ENCODE results near the gene PALMD.

PALMD gene

GRCh38 chr1:99660496-99660895 is 14.6 kb downstream of the PALMD start:
- DNase-seq (ENCODE audit: low spot score), result no peak

- DNase-seq (ENCODE audit: low spot score), result no peak
Observed at GRCh38 chr1:99661780-99662179, 15.9 kb downstream of the PALMD start.

DNA sequence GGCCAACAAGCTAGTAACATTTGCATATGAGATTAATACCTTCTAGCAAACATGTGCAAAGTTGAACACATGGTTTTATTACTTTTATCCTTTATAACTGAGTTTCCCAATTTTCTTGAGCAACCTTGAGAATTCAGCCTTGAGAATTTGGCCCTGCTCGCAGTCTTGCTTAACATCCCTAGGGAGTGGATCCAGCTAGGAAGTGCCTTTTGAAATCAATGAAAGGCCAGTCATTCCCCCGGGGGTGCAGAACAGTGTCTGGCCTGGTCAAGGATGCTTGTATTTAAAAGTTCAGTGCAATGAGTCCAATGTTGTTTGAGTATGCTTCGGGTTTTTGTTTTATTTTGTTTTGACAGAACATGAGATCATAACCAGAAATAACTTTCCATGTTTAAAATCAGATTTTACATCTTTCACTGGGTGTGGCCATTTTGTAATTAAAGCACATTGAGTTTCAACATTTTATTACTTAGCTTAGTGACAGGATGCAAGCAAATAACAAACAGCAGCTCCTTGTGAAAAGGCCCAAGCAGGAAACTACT is 16.7 kb downstream of the PALMD start:
- DNase-seq (ENCODE audit: low spot score), result no peak

DNA sequence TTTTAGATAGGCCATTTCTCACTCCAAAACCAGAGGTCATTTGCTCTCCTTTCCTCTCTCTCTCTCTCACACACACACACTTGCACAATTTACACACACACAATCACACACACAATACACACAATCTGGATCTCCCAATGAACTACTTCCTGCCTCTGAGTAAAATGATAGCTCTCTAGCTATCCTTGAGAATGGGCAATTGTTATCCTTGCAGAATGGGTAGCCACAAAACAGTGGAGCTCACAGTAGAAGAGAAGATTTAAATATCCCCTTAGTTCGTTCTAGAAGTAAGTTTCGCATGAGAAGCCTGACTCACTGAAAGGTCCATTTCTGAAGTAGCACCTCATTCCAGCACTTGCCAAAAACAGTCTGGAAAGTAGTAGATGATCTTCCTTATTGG is 17.6 kb downstream of the PALMD start:
- no peak for DNase-seq (ENCODE audit: low spot score)

- no peak for DNase-seq (ENCODE audit: low spot score)
Observed at GRCh38 chr1:99665212-99665611, 19.3 kb downstream of the PALMD start.

GRCh38 chr1:99669376-99669775 is 23.5 kb downstream of the PALMD start:
- no peak for DNase-seq (ENCODE audit: low spot score)

DNA sequence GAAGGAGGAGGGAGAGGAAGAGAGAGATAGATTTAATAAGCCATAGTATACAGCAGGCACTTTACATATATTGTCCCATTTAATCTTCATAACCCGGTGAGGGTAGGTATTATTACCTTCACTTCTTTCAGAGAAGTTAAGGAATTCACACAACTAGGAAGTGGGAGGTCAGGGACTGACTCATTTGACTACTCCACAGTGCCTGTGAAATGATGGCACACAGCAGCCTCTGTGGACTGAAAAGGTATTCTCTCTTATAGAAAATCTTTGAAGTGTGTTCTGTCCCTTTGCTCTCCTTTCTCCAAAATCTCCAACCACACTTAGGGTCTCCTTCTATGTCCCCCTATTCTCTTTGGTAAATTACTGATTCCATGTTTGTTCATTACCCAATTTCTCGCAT is 23.9 kb downstream of the PALMD start:
- no peak for DNase-seq (ENCODE audit: low spot score)

- no peak for DNase-seq (ENCODE audit: low spot score)
Observed at GRCh38 chr1:99670583-99670982, 24.7 kb downstream of the PALMD start.

DNA sequence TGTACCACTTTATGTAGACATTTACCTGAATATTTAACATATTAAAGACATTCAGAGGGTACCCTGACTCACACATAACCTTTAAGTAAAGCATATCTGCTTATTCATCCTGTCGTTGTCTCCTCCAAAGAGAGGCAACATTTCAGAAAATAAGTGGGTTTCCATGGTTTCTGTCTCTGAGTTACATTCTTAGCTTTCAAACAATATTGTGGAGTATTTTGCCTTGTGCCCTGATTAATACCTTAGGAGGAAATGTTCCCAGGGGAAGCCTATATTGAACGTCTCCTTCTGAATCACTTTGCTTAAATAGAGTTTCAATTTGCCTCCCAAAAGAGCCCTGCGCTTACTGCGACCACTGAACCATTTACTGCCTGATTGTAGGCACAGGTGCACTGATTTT is 26.1 kb downstream of the PALMD start:
- no peak for DNase-seq (ENCODE audit: low spot score)

GRCh38 chr1:99672530-99673213 is 26.8 kb downstream of the PALMD start:
- DNase-seq (ENCODE audit: low spot score), result no peak

GRCh38 chr1:99673315-99673714 is 27.4 kb downstream of the PALMD start:
- DNase-seq (ENCODE audit: low spot score), result no peak

DNA sequence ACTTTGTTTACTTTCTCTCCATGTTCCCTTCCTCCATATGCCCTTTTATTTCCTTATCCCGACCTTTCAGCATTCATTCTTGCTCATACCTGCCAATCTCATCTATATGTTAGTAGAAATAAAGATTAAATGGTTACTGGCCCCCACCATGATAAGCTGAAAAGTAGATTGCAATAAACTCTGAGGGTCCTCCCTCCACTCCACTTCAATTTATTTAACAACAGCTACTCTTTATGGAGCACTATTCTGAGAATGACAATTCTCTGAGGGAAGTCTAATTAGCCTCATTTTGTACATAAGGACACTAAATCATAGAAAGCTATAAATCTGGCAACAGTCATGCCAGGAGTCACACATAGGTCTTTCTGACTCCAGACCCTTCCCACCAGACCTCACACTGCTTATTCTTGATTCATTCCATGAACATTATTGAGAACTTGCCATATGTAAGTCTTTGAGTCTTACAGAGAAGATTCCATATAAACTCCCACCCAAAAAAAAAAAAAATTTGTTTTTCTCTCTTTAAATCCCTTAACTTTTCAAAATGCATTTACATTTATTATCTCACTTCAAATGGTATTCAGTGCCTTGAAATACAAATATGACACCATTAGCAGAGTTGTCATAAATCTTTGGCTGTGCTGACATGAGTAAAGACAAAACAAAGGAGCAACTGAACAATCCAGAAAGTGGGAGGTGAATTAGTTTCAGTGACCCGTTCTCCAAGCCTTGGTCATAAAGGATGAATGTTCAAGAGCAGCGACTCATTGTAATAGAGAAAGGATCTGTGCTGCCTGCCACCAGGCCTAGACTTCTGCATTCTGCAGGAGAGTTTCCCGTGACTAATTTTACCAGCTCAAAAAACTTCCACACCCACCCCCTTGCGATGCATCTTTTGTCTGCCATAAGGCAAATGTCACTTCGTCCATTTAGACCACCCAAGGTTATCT is 28.5 kb downstream of the PALMD start:
- no peak for DNase-seq (ENCODE audit: low spot score)

DNA sequence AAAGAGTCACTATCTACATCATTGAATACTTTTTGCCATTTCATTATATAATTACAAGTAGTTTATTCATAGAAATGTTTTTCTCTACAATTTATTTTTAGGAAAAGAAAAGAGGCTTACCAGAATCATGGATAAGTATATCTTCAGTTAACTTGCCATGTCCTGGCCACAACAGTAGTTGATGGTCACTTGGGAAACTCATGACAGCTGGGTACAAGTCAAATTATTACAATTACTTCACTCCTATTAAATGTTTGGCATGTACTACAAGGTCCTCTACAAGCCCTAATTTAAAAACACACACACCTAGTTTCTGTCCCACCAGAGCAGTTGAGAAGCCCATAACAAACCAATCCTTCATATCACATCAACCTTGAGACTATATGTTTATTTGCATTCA is 29.4 kb downstream of the PALMD start:
- no peak for DNase-seq (ENCODE audit: low spot score)

GRCh38 chr1:99675994-99676393 is 30.1 kb downstream of the PALMD start:
- DNase-seq (ENCODE audit: low spot score), result no peak

DNA sequence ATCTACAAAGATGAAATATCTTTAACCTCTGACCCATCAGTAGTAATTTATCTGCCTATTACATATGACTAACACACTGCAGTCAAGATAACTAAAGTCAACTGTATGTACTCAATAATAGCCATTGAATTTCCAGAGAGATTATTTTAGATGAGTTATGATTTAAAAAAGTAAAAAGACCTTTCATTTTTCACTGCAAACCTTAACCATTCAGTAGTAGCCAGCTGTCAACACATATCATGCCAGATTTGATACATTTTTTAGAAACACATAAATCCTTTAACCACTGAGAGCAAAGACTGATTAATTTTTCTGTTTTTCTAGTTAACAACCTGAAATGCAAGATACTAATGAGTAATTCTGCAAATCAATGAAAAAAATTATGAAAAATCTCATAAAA is 31.0 kb downstream of the PALMD start:
- DNase-seq (ENCODE audit: low spot score), result no peak

- no peak for DNase-seq (ENCODE audit: low spot score)
Observed at GRCh38 chr1:99677416-99677815, 31.5 kb downstream of the PALMD start.

GRCh38 chr1:99680270-99680669 is 34.4 kb downstream of the PALMD start:
- no peak for DNase-seq (ENCODE audit: low spot score)

DNA sequence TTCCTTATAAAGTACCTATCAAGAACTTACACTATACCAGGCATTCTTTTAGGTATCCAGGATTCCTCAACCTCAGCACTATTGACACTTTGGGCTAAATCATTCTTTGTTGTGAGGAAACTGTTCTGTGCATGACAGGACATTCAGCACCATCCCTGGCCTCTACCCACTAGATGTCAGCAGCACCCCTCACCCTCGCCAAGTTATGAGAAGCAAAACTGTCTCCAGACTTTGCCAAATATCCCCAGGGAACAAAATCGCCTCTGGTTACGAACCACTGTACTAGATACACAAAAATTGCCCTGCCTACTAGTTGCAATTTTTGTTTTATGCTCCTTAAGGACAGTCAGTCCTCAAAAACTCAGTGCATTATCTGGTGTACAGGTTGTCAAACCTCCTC is 35.7 kb downstream of the PALMD start:
- no peak for DNase-seq (ENCODE audit: low spot score)

DNA sequence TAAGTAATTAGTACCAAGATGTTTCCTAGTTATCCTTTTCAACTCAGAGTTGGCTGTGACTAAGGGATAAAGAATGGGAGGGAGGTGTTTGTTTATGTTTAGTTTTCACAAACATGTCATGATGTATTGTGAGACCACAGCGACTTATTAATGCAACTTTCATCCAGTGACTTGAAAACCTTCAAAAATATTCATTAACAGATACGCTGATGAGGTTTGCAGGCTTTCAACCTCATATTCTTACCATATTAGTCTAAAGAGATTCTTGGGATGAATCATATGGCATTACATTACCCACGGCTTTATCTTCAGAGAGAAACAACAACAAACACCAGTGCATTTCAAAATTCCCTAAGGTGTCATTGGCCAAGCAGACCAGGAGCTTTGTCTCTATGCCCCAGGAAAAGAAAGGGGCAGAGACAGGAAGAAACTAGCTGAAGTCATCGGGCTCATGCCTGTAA is 36.4 kb downstream of the PALMD start:
- no peak for DNase-seq (ENCODE audit: low spot score)

GRCh38 chr1:99685516-99686180 is 39.7 kb downstream of the PALMD start:
- peak; percentile 75 for DNase-seq (ENCODE audit: low spot score)

GRCh38 chr1:99691175-99691574 is 45.3 kb downstream of the PALMD start:
- DNase-seq (ENCODE audit: low spot score), result no peak

DNA sequence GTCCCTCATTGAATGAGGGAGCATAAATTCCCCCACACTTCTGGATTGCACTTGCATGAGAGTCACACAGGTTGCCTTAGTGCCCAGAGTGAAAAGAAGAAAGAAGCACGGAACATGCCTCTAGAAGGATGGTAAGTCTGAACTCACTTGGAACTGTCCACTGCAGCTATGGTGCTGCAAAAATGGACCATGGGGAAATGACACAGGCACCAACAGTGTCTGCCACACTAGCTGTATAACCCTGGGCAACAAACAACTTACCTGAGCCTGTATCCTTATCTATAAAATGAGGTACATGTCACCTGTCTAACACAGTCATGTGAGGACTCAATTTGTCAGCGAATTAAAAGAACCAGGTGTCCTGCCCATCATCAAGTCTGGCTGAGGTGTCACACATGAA is 50.7 kb downstream of the PALMD start:
- DNase-seq (ENCODE audit: low spot score), result no peak

All from left forelimb (tissue), 1 donor.